Endodermal cell (in vitro differentiated cells): ENCODE measurements around the gene NPHS1. TPM values are rescaled to one million over a fixed set of nuclear protein-coding genes. Genes with fewer than 3 reads are reported as not detected.
A peak's percentile ranks its signal among the peaks of the same experiment; 100 is the strongest.
"Not testable (repeated sequence)": the region's sequence is repeated elsewhere in the genome, so short reads cannot be mapped to it uniquely, and the experiment has no call there.

Source experiments
- DNase-seq: peaks from one replicate; pipeline ENCODE4 v3.0.0-alpha.2; 2017
- H3K27ac ChIP-seq: 2 replicates; pipeline ENCODE4 v1.5.1; 2013; ENCODE audit warnings: mild to moderate bottlenecking, low read depth, low read length, moderate library complexity
- H3K27me3 ChIP-seq: 2 replicates; pipeline ENCODE4 v1.6.1; 2013; ENCODE audit warnings: mild to moderate bottlenecking, low read length, moderate library complexity; ENCODE audit not compliant: insufficient read depth, control insufficient read depth, poor library complexity, severe bottlenecking
- H3K36me3 ChIP-seq: 2 replicates; pipeline ENCODE4 v1.7.0; 2013; ENCODE audit warnings: mild to moderate bottlenecking, low read length, moderate library complexity; ENCODE audit not compliant: control insufficient read depth, insufficient read depth
- H3K4me1 ChIP-seq: one replicate; pipeline ENCODE4 v1.7.0; 2013; ENCODE audit warnings: low read length; ENCODE audit not compliant: control insufficient read depth, insufficient read depth
- H3K4me3 ChIP-seq: 2 replicates; pipeline ENCODE4 v1.5.1; 2013; ENCODE audit warnings: mild to moderate bottlenecking, low read length, moderate library complexity
- H3K9ac ChIP-seq: 2 replicates; pipeline ENCODE4 v1.6.1; 2013; ENCODE audit warnings: mild to moderate bottlenecking, low read length, moderate library complexity; ENCODE audit not compliant: poor library complexity, severe bottlenecking; ENCODE audit errors: extremely low read depth
- H3K9me3 ChIP-seq: 2 replicates; pipeline ENCODE4 v1.6.1; 2013; ENCODE audit warnings: mild to moderate bottlenecking, low read length, moderate library complexity; ENCODE audit not compliant: control insufficient read depth
- H3K27ac Mint-ChIP-seq: 2 replicates; pipeline ENCODE4 v1.8.0; 2020; ENCODE audit warnings: mixed read lengths
- H3K27me3 Mint-ChIP-seq: 2 replicates; pipeline ENCODE4 v1.8.0; 2021; ENCODE audit warnings: mild to moderate bottlenecking, mixed read lengths; ENCODE audit not compliant: insufficient read depth
- H3K36me3 Mint-ChIP-seq: 2 replicates; pipeline ENCODE4 v1.8.0; 2020; ENCODE audit warnings: low read depth, mixed read lengths
- H3K4me1 Mint-ChIP-seq: 2 replicates; pipeline ENCODE4 v1.8.0; 2020; ENCODE audit warnings: mixed read lengths
- H3K4me3 Mint-ChIP-seq: 2 replicates; pipeline ENCODE4 v1.8.0; 2020; ENCODE audit warnings: mild to moderate bottlenecking, moderate library complexity, mixed read lengths
- H3K9me3 Mint-ChIP-seq: 2 replicates; pipeline ENCODE4 v1.8.0; 2020; ENCODE audit warnings: mild to moderate bottlenecking, mixed read lengths
- CTCF ChIP-seq: fragments of 200-600 bp; sonication (generic); conservative IDR thresholded peaks from 2 replicates; pipeline ENCODE4 v1.5.0; 2021; ENCODE audit warnings: antibody characterized with exemption, mild to moderate bottlenecking
- WGBS, 2 experiments: methylation state at CpG; one replicate each; pipeline versions ENCODE4 v1.1.5 to v1.1.7; 2013; ENCODE audit warnings: missing lambda C conversion rate in 2 of 2, mixed read lengths in 1 of 2; ENCODE audit not compliant: insufficient coverage in 1 of 2, insufficient read length in 1 of 2; 5-methylcytosine and 5-hydroxymethylcytosine counted together
- total RNA-seq, 2 donors: library from RNA; stranded (reverse); fragmentation: NEBNext Ultra II Directional in 1 of 2; extraction: Animal tissue kit (Norgen Biotek cat#: 25700) in 1 of 2; gene quantifications; 2 replicates in 1 of 2; 3 replicates in 1 of 2; pipeline ENCODE4 v1.2.1, GENCODE V29; 2021

Gene NPHS1
- total RNA-seq, 2 donors from 2014 or later = 0.24 to 0.80 TPM

DNA sequence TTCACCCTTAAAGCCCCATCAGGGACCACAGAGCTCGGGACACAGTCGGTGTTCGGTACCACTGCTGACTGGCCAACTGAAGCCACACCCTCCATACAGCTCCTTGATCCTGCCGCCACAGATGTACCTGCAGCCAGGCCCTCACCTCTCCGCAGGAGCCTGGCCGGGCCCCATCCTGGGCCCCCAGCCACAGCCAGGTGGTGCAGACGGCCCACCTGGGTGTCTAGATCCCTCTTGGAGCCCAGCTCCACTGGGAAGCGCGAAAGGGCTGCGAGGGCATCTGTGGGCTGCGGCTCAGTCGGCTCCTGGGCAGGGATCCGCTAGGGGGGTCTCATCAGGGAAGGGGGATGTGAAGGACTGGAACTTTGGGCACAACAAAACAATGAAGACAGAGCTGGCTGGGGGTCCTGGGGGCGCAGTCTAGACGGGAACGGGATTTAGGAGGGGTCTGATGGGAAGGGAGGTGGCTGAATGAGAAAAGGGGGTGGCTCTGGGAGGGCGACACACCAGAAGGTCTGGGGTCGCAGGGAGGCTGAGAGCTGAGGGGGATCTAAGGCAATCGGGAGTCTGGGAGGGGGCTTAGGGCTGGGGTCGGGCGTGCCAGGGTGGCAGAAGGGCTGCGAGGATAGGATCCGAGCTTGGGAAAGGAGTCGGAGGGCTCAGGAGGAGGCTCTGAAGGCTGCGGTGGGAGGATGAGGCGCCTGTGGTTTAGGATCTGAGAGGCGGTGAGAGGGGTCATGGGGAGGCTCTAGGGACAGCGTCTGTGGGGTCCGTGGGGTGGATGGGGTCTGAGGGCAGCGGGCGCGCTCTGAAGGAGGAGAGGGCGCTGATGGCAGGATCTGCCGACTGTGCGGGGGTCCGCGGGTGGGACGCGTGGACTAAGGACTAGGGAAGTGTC is 55.4 kb downstream of the NPHS1 start:
- H3K4me3 Mint-ChIP-seq = peak overlapping the region; percentile 28

GRCh38 chr19:35795564-35795963 is 56.7 kb downstream of the NPHS1 start:
- peaks cover 33% of the 10 kb centered on the region for H3K27me3 Mint-ChIP-seq
- not testable (repeated sequence) for H3K27ac ChIP-seq, H3K4me3 Mint-ChIP-seq, H3K27ac Mint-ChIP-seq, H3K36me3 ChIP-seq, H3K9ac ChIP-seq, H3K4me1 Mint-ChIP-seq, H3K4me3 ChIP-seq, H3K9me3 Mint-ChIP-seq, DNase-seq, H3K4me1 ChIP-seq, H3K9me3 ChIP-seq, H3K36me3 Mint-ChIP-seq
- WGBS, 2 experiments = 86 to 100% methylated on average over 1 of the region's 1 CpG
- peaks cover 36% of the 10 kb centered on the region for H3K27me3 ChIP-seq

More for the DNA sequence above, 55.4 kb downstream of the NPHS1 start:
- peaks cover 33% of the 10 kb centered on the region for H3K27me3 Mint-ChIP-seq
- H3K36me3 ChIP-seq = no peaks in the 10 kb centered on the region
- H3K4me1 Mint-ChIP-seq = peaks cover 4% of the 10 kb centered on the region
- whole genome bisulfite sequencing, 2 experiments = 43 to 48% methylated on average over 16 to 39 of the region's 39 CpGs
- H3K27ac ChIP-seq = no peak overlapping the region
- DNase-seq = peak; percentile 50
- H3K9ac ChIP-seq = no peak overlapping the region
- peaks cover 36% of the 10 kb centered on the region for H3K27me3 ChIP-seq
- no peak overlapping the region for H3K27ac Mint-ChIP-seq
- no peaks in the 10 kb centered on the region for H3K9me3 Mint-ChIP-seq
- no peak for TF ChIP-seq CTCF
- no peaks in the 10 kb centered on the region for H3K4me1 ChIP-seq
- H3K36me3 Mint-ChIP-seq = no peaks in the 10 kb centered on the region
- H3K9me3 ChIP-seq = no peaks in the 10 kb centered on the region
- H3K4me3 ChIP-seq = no peak overlapping the region

DNA sequence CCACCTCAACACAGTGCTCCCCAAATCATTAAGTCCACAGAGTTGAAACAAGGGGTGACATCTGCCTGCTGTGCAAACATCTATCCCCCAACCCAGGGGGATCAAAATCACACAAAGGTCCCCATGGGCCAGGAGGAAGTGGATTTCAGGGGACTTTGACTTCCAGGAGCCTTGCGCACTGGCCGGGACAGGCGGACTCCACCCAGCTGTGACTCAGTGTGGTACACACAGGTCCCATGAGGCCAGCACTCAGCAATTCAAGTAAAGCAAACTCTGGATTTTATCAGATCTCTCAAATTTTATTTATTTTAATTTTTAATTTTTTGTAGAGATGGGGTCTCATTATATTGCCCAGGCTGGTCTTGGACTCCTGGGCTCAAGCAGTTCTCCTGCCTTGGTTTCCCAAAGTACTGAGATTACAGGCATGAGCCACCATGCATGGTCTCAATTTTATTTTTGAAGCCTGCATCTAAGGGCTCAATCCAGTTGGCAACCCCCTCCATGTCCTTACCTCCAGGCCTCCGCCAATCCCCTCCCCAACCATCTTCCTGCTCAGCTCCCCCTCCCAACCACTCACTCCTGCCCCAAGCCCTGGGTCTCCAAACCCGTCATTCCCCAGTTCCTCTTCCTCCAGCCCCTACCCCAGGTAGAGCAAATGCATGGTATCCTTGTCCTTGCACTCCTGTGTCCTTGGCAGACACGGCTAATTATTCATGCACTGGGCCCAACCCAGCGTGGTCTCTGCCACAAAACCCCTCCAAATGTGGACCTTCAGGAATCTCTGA is 58.7 kb downstream of the NPHS1 start:
- no peak for TF ChIP-seq CTCF

More for the DNA sequence above, 58.7 kb downstream of the NPHS1 start:
- Mint-ChIP-seq H3K27ac (no peak overlapping the region), H3K4me3 (no peak overlapping the region), H3K4me1 (peaks cover 4% of the 10 kb centered on the region), H3K36me3 (no peaks in the 10 kb centered on the region), H3K27me3 (peaks cover 29% of the 10 kb centered on the region), H3K9me3 (no peaks in the 10 kb centered on the region)
- Histone ChIP-seq H3K27me3 (peaks cover 36% of the 10 kb centered on the region), H3K4me1 (no peaks in the 10 kb centered on the region), H3K4me3 (no peak overlapping the region), H3K36me3 (no peaks in the 10 kb centered on the region), H3K9me3 (no peaks in the 10 kb centered on the region), H3K27ac (no peak overlapping the region), H3K9ac (no peak overlapping the region)
- WGBS, 2 experiments = 87 to 93% methylated on average over 7 of the region's 7 CpGs
- no peak for DNase-seq
